GM19238 (cell line): ENCODE measurements around the gene DNMT1.
"Not testable (repeated sequence)": the region's sequence is repeated elsewhere in the genome, so short reads cannot be mapped to it uniquely, and the experiment has no call there.

Source experiments
- DNase-seq: peaks from one replicate; pipeline ENCODE4 v3.0.0; 2011; ENCODE audit warnings: low spot score; ENCODE audit not compliant: insufficient read length

Gene DNMT1

GRCh38 chr19:10184636-10185035, 10.1 kb downstream of the DNMT1 start:
- no peak for DNase-seq

GRCh38 chr19:10183926-10184325, 10.8 kb downstream of the DNMT1 start:
- DNase-seq, result no peak

- DNase-seq, result no peak
These were observed 11.9 kb downstream of the DNMT1 start for GRCh38 chr19:10182847-10183246.

GRCh38 chr19:10182076-10182475, 12.7 kb downstream of the DNMT1 start:
- no peak for DNase-seq

GRCh38 chr19:10180459-10180858, 14.3 kb downstream of the DNMT1 start:
- no peak for DNase-seq

- not testable (repeated sequence) for DNase-seq
These were observed 14.7 kb downstream of the DNMT1 start for GRCh38 chr19:10180024-10180423.

- no peak for DNase-seq
These were observed 21.2 kb downstream of the DNMT1 start for GRCh38 chr19:10173527-10173926.

GRCh38 chr19:10168386-10168948, 26.3 kb downstream of the DNMT1 start:
- DNase-seq, result no peak

GRCh38 chr19:10167459-10167858, 27.3 kb downstream of the DNMT1 start:
- no peak for DNase-seq

GRCh38 chr19:10166501-10166900, 28.3 kb downstream of the DNMT1 start:
- not testable (repeated sequence) for DNase-seq

GRCh38 chr19:10166046-10166445, 28.7 kb downstream of the DNMT1 start:
- DNase-seq, result no peak

GRCh38 chr19:10163536-10163935, 31.2 kb downstream of the DNMT1 start:
- DNase-seq, result no peak

- DNase-seq, result no peak
These were observed 35.1 kb downstream of the DNMT1 start for GRCh38 chr19:10159610-10160009.

GRCh38 chr19:10158485-10158884, 36.3 kb downstream of the DNMT1 start:
- no peak for DNase-seq

- DNase-seq, result no peak
These were observed 36.7 kb downstream of the DNMT1 start for GRCh38 chr19:10158071-10158470.

- no peak for DNase-seq
These were observed 38.9 kb downstream of the DNMT1 start for GRCh38 chr19:10155839-10156238.

GRCh38 chr19:10152100-10152499, 42.7 kb downstream of the DNMT1 start:
- no peak for DNase-seq

- no peak for DNase-seq
These were observed 43.2 kb downstream of the DNMT1 start for GRCh38 chr19:10151521-10151920.

- no peak for DNase-seq
These were observed 45.3 kb downstream of the DNMT1 start for GRCh38 chr19:10149427-10149826.

GRCh38 chr19:10146142-10146541, 48.6 kb downstream of the DNMT1 start:
- DNase-seq, result no peak

- DNase-seq, result no peak
These were observed 49.7 kb downstream of the DNMT1 start for GRCh38 chr19:10145031-10145430.

GRCh38 chr19:10144361-10144760, 50.4 kb downstream of the DNMT1 start:
- no peak for DNase-seq

- no peak for DNase-seq
These were observed 51.1 kb downstream of the DNMT1 start for GRCh38 chr19:10143681-10144080.
